Karpas-422 (cell line): ENCODE results near the gene ACCS. TPM values are rescaled to one million over a fixed set of nuclear protein-coding genes. Genes with fewer than 3 reads are reported as not detected.

Experiments
- DNase-seq: peaks from one replicate; pipeline ENCODE4 v3.0.0-alpha.2; 2015
- H2AFZ ChIP-seq: fragments of 200-600 bp; sonication (generic); 2 replicates; pipeline ENCODE4 v1.6.1; 2014; ENCODE audit warnings: antibody characterized with exemption, low read length, mixed read lengths
- H3K27ac ChIP-seq: fragments of 200-600 bp; sonication (generic); 2 replicates; pipeline ENCODE4 v1.5.1; 2014; ENCODE audit warnings: mild to moderate bottlenecking, low read length, moderate library complexity
- H3K27me3 ChIP-seq: fragments of 200-600 bp; sonication (generic); 2 replicates; pipeline ENCODE4 v1.6.1; 2014; ENCODE audit warnings: low read length, mixed read lengths
- H3K36me3 ChIP-seq: fragments of 200-600 bp; sonication (generic); 2 replicates; pipeline ENCODE4 v1.6.1; 2014; ENCODE audit warnings: low read length, mixed read lengths; ENCODE audit not compliant: insufficient read depth
- H3K4me1 ChIP-seq: fragments of 200-600 bp; sonication (generic); 2 replicates; pipeline ENCODE4 v1.6.1; 2014; ENCODE audit warnings: mild to moderate bottlenecking, low read length, mixed read lengths
- H3K4me2 ChIP-seq: fragments of 200-600 bp; sonication (generic); 2 replicates; pipeline ENCODE4 v1.6.1; 2014; ENCODE audit warnings: low read length, low read depth, mild to moderate bottlenecking; ENCODE audit not compliant: poor library complexity, severe bottlenecking
- H3K4me3 ChIP-seq: fragments of 200-600 bp; sonication (generic); 2 replicates; pipeline ENCODE4 v1.5.1; 2014; ENCODE audit warnings: mild to moderate bottlenecking, antibody characterized with exemption, low read length, mixed read lengths
- H3K79me2 ChIP-seq: fragments of 200-600 bp; sonication (generic); 2 replicates; pipeline ENCODE4 v1.6.1; 2014; ENCODE audit warnings: mild to moderate bottlenecking, low read length, mixed read lengths
- H3K9ac ChIP-seq: fragments of 200-600 bp; sonication (generic); 2 replicates; pipeline ENCODE4 v1.6.0; 2014; ENCODE audit warnings: low read length
- H3K9me2 ChIP-seq: fragments of 200-600 bp; sonication (generic), shearing (Covaris generic); replicated peaks from 2 replicates; pipeline ENCODE4 v1.6.0; 2014; ENCODE audit warnings: mild to moderate bottlenecking, low read length, moderate library complexity; ENCODE audit not compliant: insufficient read depth
- H3K9me3 ChIP-seq: fragments of 300-700, 200-600 bp; sonication (generic); 2 replicates; pipeline ENCODE4 v1.6.1; 2014; ENCODE audit warnings: low read length, mixed read lengths
- H4K20me1 ChIP-seq: fragments of 200-600 bp; sonication (generic); 2 replicates; pipeline ENCODE4 v1.6.1; 2014; ENCODE audit warnings: mild to moderate bottlenecking, antibody characterized with exemption, low read length, low read depth; ENCODE audit not compliant: insufficient read depth
- total RNA-seq: library from RNA; depleted of rRNA; stranded (reverse); fragments of >200 nt; shearing (Covaris generic); gene quantifications from 2 replicates; pipeline ENCODE4 v1.2.3, GENCODE V29; 2014; ENCODE audit warnings: low replicate concordance

Gene ACCS
- total RNA-seq, 1 experiment from 2014 or later, result 65.3 TPM

DNA sequence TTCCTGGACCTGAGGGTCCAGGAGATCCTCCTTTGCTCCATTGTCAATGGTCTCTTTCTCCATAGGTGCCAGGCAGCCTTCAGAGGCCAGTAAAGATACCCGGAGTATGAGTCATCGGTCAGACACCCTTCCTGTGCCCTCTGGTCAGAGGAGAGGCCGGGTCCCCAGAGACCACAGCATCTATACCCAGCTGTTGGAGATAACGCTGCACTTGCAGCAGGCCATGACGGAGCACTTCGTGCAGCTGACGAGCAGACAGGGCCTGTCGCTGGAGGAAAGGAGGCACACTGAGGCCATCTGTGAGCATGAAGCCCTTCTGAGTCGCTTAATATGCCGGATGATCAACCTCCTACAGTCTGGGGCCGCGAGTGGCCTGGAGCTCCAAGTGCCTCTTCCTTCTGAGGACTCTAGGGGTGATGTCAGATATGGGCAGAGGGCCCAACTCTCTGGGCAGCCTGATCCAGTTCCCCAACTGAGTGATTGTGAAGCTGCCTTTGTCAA, 18.1 kb upstream of the ACCS start, which contains the start of gene ACCSL:
Gene ACCSL, plus strand, starts transcription at position 51 of the 501 bp plus-strand sequence. Its CDS starts 56 bp downstream, at position 107.
- H3K27ac ChIP-seq, result no peak within 1 kb of the TSS
- H4K20me1 ChIP-seq, result no peaks in the 10 kb centered on the region
- H3K36me3 ChIP-seq, result no peaks in the 10 kb centered on the region
- H3K4me3 ChIP-seq, result no peak within 1 kb of the TSS
- H3K9me2 ChIP-seq, result no peaks in the 10 kb centered on the region; the same call in 1 of the 2 replicates
- H3K9ac ChIP-seq, result no peak within 1 kb of the TSS
- no peak for DNase-seq
- no peak within 1 kb of the TSS for H3K4me2 ChIP-seq
- no peak within 1 kb of the TSS for H2AFZ ChIP-seq
- H3K4me1 ChIP-seq, result no peaks in the 10 kb centered on the region
- no peaks in the 10 kb centered on the region for H3K9me3 ChIP-seq
- H3K79me2 ChIP-seq, result no peaks in the 10 kb centered on the region
- H3K27me3 ChIP-seq, result no peaks in the 10 kb centered on the region

DNA sequence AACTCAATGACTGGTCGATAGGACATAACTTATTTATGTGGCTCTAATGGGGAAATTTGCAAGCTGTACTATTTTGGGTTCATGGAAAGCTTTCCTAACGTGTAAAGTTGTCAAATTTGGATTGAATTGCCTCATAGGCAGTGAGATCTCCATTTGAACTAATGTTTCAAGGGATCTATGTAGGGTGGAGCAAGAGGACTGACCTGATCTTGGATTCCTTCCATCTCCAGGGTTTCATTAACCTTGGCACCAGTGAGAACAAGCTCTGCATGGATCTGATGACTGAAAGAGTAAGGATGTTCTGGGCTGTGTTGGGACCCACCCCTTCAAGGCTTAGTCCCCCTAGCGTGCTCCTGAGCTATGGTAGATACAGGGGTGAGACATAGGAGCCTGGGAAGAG, 16.2 kb upstream of the ACCS start:
- Histone ChIP-seq H3K4me1 (no peaks in the 10 kb centered on the region), H3K4me2 (no peak overlapping the region), H3K79me2 (no peaks in the 10 kb centered on the region), H3K9me3 (no peaks in the 10 kb centered on the region), H3K27ac (no peak overlapping the region), H4K20me1 (no peaks in the 10 kb centered on the region), H2AFZ (no peak overlapping the region), H3K27me3 (no peaks in the 10 kb centered on the region), H3K9me2 (no peaks in the 10 kb centered on the region; the same call in 1 of the 2 replicates), H3K36me3 (no peaks in the 10 kb centered on the region), H3K4me3 (no peak overlapping the region), H3K9ac (no peak overlapping the region)
- DNase-seq, result no peak

- no peak overlapping the region for H3K4me3 ChIP-seq
- DNase-seq, result no peak
- H3K27me3 ChIP-seq, result no peaks in the 10 kb centered on the region
- H3K4me2 ChIP-seq, result no peak overlapping the region
- H3K9me2 ChIP-seq, result no peaks in the 10 kb centered on the region; the same call in 1 of the 2 replicates
- H3K27ac ChIP-seq, result no peak overlapping the region
- H3K9ac ChIP-seq, result no peak overlapping the region
- H3K4me1 ChIP-seq, result no peaks in the 10 kb centered on the region
- H2AFZ ChIP-seq, result no peak overlapping the region
- no peaks in the 10 kb centered on the region for H4K20me1 ChIP-seq
- H3K9me3 ChIP-seq, result no peaks in the 10 kb centered on the region
- no peaks in the 10 kb centered on the region for H3K36me3 ChIP-seq
- no peaks in the 10 kb centered on the region for H3K79me2 ChIP-seq
These were observed 14.9 kb upstream of the ACCS start for GRCh38 chr11:44051171-44051570.

DNA sequence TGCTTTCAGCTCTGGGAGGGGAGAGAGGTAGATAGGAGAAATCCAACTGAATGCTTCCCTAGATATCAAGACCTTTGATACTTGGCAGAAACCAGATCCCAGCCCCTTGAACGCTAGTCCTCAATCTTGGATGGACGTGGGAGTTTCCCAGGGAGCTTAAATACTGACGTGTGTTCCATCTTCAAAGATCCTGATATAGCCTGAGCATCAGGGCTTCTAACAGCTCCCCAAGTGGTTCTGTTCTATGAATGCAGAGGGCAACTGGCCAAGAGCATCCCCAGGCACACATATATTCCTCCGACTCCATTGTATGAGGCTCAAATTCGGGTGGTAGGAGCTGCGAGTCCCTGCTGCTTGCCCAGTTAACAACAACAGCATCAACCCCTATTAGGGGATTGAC, 8.7 kb upstream of the ACCS start:
- Histone ChIP-seq H2AFZ (no peak overlapping the region), H3K4me3 (no peak overlapping the region), H3K9me2 (no peaks in the 10 kb centered on the region), H3K4me2 (no peak overlapping the region), H3K9ac (no peak overlapping the region), H3K9me3 (no peaks in the 10 kb centered on the region), H3K36me3 (no peaks in the 10 kb centered on the region), H3K27me3 (no peaks in the 10 kb centered on the region), H4K20me1 (no peaks in the 10 kb centered on the region), H3K27ac (no peak overlapping the region), H3K79me2 (no peaks in the 10 kb centered on the region), H3K4me1 (no peaks in the 10 kb centered on the region)
- DNase-seq, result no peak

DNA sequence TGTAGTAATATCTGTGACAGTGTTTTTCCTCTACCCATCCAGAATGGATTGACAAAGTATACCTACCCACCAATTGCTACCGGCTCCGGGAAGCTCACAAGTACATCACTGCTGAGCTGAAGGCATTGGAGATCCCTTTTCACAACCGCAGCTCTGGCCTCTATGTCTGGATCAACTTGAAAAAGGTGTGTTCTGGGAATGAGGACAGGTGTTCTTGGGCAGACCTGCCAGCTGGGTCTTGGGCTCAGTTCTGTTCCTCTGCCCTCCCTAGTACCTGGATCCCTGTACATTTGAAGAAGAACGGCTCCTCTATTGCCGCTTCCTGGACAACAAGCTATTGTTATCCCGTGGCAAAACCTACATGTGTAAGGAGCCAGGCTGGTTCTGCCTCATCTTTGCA, 7.8 kb upstream of the ACCS start:
- Histone ChIP-seq H4K20me1 (no peaks in the 10 kb centered on the region), H3K36me3 (no peaks in the 10 kb centered on the region), H3K27me3 (no peaks in the 10 kb centered on the region), H3K79me2 (no peaks in the 10 kb centered on the region), H3K4me3 (no peak overlapping the region), H3K4me1 (no peaks in the 10 kb centered on the region), H3K9me2 (no peaks in the 10 kb centered on the region), H3K9me3 (no peaks in the 10 kb centered on the region), H3K27ac (no peak overlapping the region), H3K9ac (no peak overlapping the region), H3K4me2 (no peak overlapping the region), H2AFZ (no peak overlapping the region)
- DNase-seq, result no peak

- Histone ChIP-seq H3K9ac (peak overlapping the region; percentile 93), H2AFZ (peak overlapping the region; percentile 61; the same call in 1 of the 2 replicates), H3K79me2 (peaks cover 16% of the 10 kb centered on the region), H3K4me1 (peaks cover 27% of the 10 kb centered on the region), H3K9me3 (no peaks in the 10 kb centered on the region), H3K4me2 (peak overlapping the region; percentile 96), H3K27ac (peak overlapping the region; percentile 24; the same call in 1 of the 2 replicates), H3K9me2 (no peaks in the 10 kb centered on the region), H3K4me3 (peak overlapping the region; percentile 91), H3K27me3 (no peaks in the 10 kb centered on the region), H3K36me3 (no peaks in the 10 kb centered on the region), H4K20me1 (no peaks in the 10 kb centered on the region)
- DNase-seq, result peak; percentile 50
These were observed 859 bp upstream of the ACCS start for GRCh38 chr11:44065161-44065661.

- Histone ChIP-seq H2AFZ (peak overlapping the region; percentile 86), H3K4me2 (peak overlapping the region; percentile 96), H3K9ac (peak overlapping the region; percentile 93), H3K4me3 (peak overlapping the region; percentile 91), H3K79me2 (peaks cover 16% of the 10 kb centered on the region), H3K27me3 (no peaks in the 10 kb centered on the region), H3K36me3 (no peaks in the 10 kb centered on the region), H4K20me1 (no peaks in the 10 kb centered on the region), H3K9me2 (no peaks in the 10 kb centered on the region), H3K4me1 (peaks cover 27% of the 10 kb centered on the region), H3K27ac (peak overlapping the region; percentile 79), H3K9me3 (no peaks in the 10 kb centered on the region)
- DNase-seq, result peak; percentile 61
These were observed 667 bp downstream of the ACCS start for GRCh38 chr11:44066732-44067141.

GRCh38 chr11:44067266-44067665, 1.2 kb downstream of the ACCS start:
- 0 out of 2 replicates have a peak overlapping the region, but pooled peaks have one; percentile 27 for H2AFZ ChIP-seq
- peak overlapping the region; percentile 79 for H3K27ac ChIP-seq
- H3K4me2 ChIP-seq, result peak overlapping the region; percentile 96
- peaks cover 16% of the 10 kb centered on the region for H3K79me2 ChIP-seq
- peak overlapping the region; percentile 91 for H3K4me3 ChIP-seq
- no peaks in the 10 kb centered on the region for H3K9me2 ChIP-seq
- H3K9me3 ChIP-seq, result no peaks in the 10 kb centered on the region
- peaks cover 27% of the 10 kb centered on the region for H3K4me1 ChIP-seq
- peak; percentile 57 for DNase-seq
- no peaks in the 10 kb centered on the region for H3K27me3 ChIP-seq
- H4K20me1 ChIP-seq, result no peaks in the 10 kb centered on the region
- peak overlapping the region; percentile 93 for H3K9ac ChIP-seq
- no peaks in the 10 kb centered on the region for H3K36me3 ChIP-seq
